ENCODE results near the gene WNT10A. TPM values are rescaled to one million over a fixed set of nuclear protein-coding genes. Genes with fewer than 3 reads are reported as not detected.

Gene WNT10A
- total and polyA plus RNA-seq, 2 of the 8 experiments (the other 6 are each of a cell fraction or from before 2014, with no cell fraction given) = 0.05 TPM; not detected in 1

DNA sequence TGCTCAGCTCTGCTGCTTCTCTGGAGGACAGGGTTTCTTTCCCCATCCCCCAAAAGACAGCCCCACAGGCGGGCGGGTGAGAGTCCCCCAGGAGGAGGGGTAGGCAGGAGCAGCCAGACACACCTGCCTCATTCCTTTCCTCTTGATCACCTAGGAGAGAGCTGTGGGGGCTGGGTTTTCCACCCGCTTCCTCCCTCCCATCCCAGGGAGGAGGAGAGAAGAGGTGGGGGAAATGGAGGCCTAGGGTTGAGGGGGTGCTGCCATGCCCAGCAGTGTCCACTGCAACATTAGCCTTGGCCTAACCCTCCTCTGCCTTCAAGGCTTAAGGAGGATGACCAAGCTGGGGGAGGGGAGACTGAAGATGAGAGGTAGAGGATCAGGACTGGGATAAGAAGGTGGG lies 14.7 kb downstream of the WNT10A start:
- no peaks in the 10 kb centered on the region for H3K79me1 ChIP-seq (ENCODE audit: low read depth, low read length)
- no peak overlapping the region for H3K23ac ChIP-seq (ENCODE audit: insufficient read length)
- peaks cover 3 to 49% (median 19%) of the 10 kb centered on the region in 4 experiments for H3K4me1 ChIP-seq (replicated peaks in 1 of 4; ENCODE audit: control insufficient read depth in 3 of 4, insufficient read depth in 4 of 4, low read length in 3 of 4)
- H2AK5ac ChIP-seq (ENCODE audit: low read depth, low read length) = no peak overlapping the region
- ChIA-PET CTCF (ENCODE audit: partially characterized antibody) (interaction anchor here (1.1 to 17.9 kb wide), 12 partner anchors 13 to 107 kb away, joined by 3 to 783 read pairs (median 10); partner anchors contain the start of genes CDK5R2, WNT10A and WNT6), POLR2A (ENCODE audit: partially characterized antibody) (interaction anchor here (0.7 to 1.8 kb wide), 3 partner anchors 15 to 37 kb away, joined by 3 read pairs; partner anchors contain the start of gene WNT10A)
- 17% methylated on average over 2 of the region's 3 CpGs; no CpG with 5 or more reads in 1 of the 2 experiments for WGBS, 2 experiments (ENCODE audit: extremely low coverage in 1 of 2, insufficient coverage in 1 of 2, insufficient read length in 1 of 2, insufficient replicate concordance in 2 of 2, low coverage in 1 of 2, low lambda C conversion rate in 2 of 2, missing lambda C conversion rate in 1 of 2)
- H2BK120ac ChIP-seq (replicated peaks; ENCODE audit: low read depth, low read length) = no peak overlapping the region
- no peak overlapping the region for H3K4ac ChIP-seq (replicated peaks; ENCODE audit: insufficient read length, low read depth, low read length)
- H2BK5ac ChIP-seq (ENCODE audit: low read depth, low read length) = no peak overlapping the region
- no peaks in the 10 kb centered on the region for H3K79me2 ChIP-seq (ENCODE audit: control insufficient read depth in 1 of 2, insufficient read depth in 2 of 2, low read length in 2 of 2)
- peaks cover 10 to 11% of the 10 kb centered on the region in 2 experiments for H4K20me1 ChIP-seq (replicated peaks in 1 of 2; ENCODE audit: control insufficient read depth in 1 of 2, insufficient read depth in 2 of 2, low read length in 2 of 2)
- H3K23me2 ChIP-seq (ENCODE audit: low read depth, low read length) = peaks cover 4% of the 10 kb centered on the region; the same call in 1 of the 2 replicates
- H4K5ac ChIP-seq (ENCODE audit: insufficient read length, low read depth, low read length) = no peak overlapping the region
- peaks cover 89 to 96% (median 93%) of the 10 kb centered on the region in 4 experiments for H3K27me3 ChIP-seq (replicated peaks in 1 of 4; ENCODE audit: control insufficient read depth in 3 of 4, extremely low read depth in 1 of 4, insufficient read depth in 3 of 4, low read length in 3 of 4)
- H3K18ac ChIP-seq (ENCODE audit: extremely low read depth, low read length) = no peak overlapping the region
- H2BK15ac ChIP-seq (ENCODE audit: low read length) = no peak overlapping the region
- H2BK20ac ChIP-seq (ENCODE audit: low read length) = no peak overlapping the region
- no peak for DNase-seq (ENCODE audit: low read depth in 1 of 2, low spot score in 2 of 2)
- H3K27ac ChIP-seq (ENCODE audit: low read depth, low read length) = no peak overlapping the region
- no peak overlapping the region for H2AFZ ChIP-seq (ENCODE audit: low read length)
- no peaks in the 10 kb centered on the region; a peak in 1 of 4 replicates for H3K9me3 ChIP-seq (ENCODE audit: insufficient read depth in 2 of 2, low read depth in 1 of 2, low read length in 1 of 2)
- no peak overlapping the region for H3K9ac ChIP-seq (replicated peaks in 1 of 4; ENCODE audit: extremely low read depth in 1 of 4, low read depth in 3 of 4, low read length in 3 of 4)
- no peak overlapping the region for H4K8ac ChIP-seq (ENCODE audit: extremely low read depth, insufficient read depth, low read length)
- H2BK12ac ChIP-seq (ENCODE audit: low read depth, low read length) = no peak overlapping the region
- H3K4me3 ChIP-seq (ENCODE audit: extremely low read depth in 1 of 4, insufficient read depth in 2 of 4, low read depth in 3 of 4, low read length in 4 of 4) = peak overlapping the region in 1 of 4 experiments; percentile 9; a peak in 1 of 8 replicates
- H4K91ac ChIP-seq (replicated peaks; ENCODE audit: insufficient read length, low read length) = no peak overlapping the region
- H3K56ac ChIP-seq (replicated peaks; ENCODE audit: insufficient read length, low read depth, low read length) = no peak overlapping the region
- peak overlapping the region; percentile 40 to 50; a peak in 3 of 4 replicates for H3K4me2 ChIP-seq (ENCODE audit: insufficient read depth in 1 of 2, low read depth in 2 of 2, low read length in 2 of 2)
- H3K14ac ChIP-seq (ENCODE audit: insufficient read length) = no peak overlapping the region
- no peak for FAIRE-seq
- no peaks in the 10 kb centered on the region for H3K36me3 ChIP-seq (ENCODE audit: control insufficient read depth in 2 of 4, insufficient read depth in 4 of 4, low read length in 3 of 4)

Data from H1 (cell line).